NCI-H82 (cell line): ENCODE data around the gene IDH1.

Experiments used
- DNase-seq: peaks from one replicate; lab custom pipeline; 2025; lab: John Stamatoyannopoulos, UW

The IDH1 gene

GRCh38 chr2:208254871-208255556 lies at the start of gene IDH1:
IDH1 (minus strand) TSS chr2:208255071; CDS start chr2:208251551, 3,520 bp downstream.
- peak; percentile 98 for DNase-seq

GRCh38 chr2:208304157-208304556 lies 49.3 kb upstream of the IDH1 start:
- no peak for DNase-seq

GRCh38 chr2:208300847-208301618 lies 46.2 kb upstream of the IDH1 start:
- DNase-seq: peak; percentile 91

GRCh38 chr2:208297961-208298360 lies 43.1 kb upstream of the IDH1 start:
- DNase-seq: no peak

- no peak for DNase-seq
These were observed 41.7 kb upstream of the IDH1 start for GRCh38 chr2:208296610-208297009.

- no peak for DNase-seq
These were observed 41.0 kb upstream of the IDH1 start for GRCh38 chr2:208295834-208296233.

- no peak for DNase-seq
These were observed 39.7 kb upstream of the IDH1 start for GRCh38 chr2:208294482-208295024.

- DNase-seq: no peak
These were observed 31.0 kb upstream of the IDH1 start for GRCh38 chr2:208285853-208286252.

GRCh38 chr2:208280933-208281332 lies 26.1 kb upstream of the IDH1 start:
- DNase-seq: no peak

GRCh38 chr2:208280234-208280633 lies 25.4 kb upstream of the IDH1 start:
- no peak for DNase-seq

- no peak for DNase-seq
These were observed 24.4 kb upstream of the IDH1 start for GRCh38 chr2:208279236-208279635.

- no peak for DNase-seq
These were observed 23.7 kb upstream of the IDH1 start for GRCh38 chr2:208278549-208278948.

- peak; percentile 10 for DNase-seq
These were observed 19.9 kb upstream of the IDH1 start for GRCh38 chr2:208274748-208275147.

- peak; percentile 22 for DNase-seq
These were observed 14.2 kb upstream of the IDH1 start for GRCh38 chr2:208269091-208269490.

- DNase-seq: no peak
These were observed 13.5 kb upstream of the IDH1 start for GRCh38 chr2:208268156-208268952.

- DNase-seq: peak; percentile 70
These were observed 12.7 kb upstream of the IDH1 start for GRCh38 chr2:208267526-208267925.

GRCh38 chr2:208266936-208267335 lies 12.1 kb upstream of the IDH1 start:
- no peak for DNase-seq

GRCh38 chr2:208266553-208266893 lies 11.7 kb upstream of the IDH1 start:
- DNase-seq: no peak

GRCh38 chr2:208265801-208266552 lies 11.1 kb upstream of the IDH1 start, which contains the start of gene PIKFYVE:
PIKFYVE (plus strand) TSS chr2:208266255; CDS start chr2:208271520, 5,265 bp downstream.
- DNase-seq: peak; percentile 100

GRCh38 chr2:208265371-208265800 lies 10.5 kb upstream of the IDH1 start:
- DNase-seq: peak; percentile 61
